ENCODE measurements around the gene LRRC51. TPM values are rescaled to one million over a fixed set of nuclear protein-coding genes. Genes with fewer than 3 reads are reported as not detected.

The LRRC51 gene
- total RNA-seq, 4 donors from 2014 or later: 3.2 to 7.0 (median 4.5) TPM

DNA sequence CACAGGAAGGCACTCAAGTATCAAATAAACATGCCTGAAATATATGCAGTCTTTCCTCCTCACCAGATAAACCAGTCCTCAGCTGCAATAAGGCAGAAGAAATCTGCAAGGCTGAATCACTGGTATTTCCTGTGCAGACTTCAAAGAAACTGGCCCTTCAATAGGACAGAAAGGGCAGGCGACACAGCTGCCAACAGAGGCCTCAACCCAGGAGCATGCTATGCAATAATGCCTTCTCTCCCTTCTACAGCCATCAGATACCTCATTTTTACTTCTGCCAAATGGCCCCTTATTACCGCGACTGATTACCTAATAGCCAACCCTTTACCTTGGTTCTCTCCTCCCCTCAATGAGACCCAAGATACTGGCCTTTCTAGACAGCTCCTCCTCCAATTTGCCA is 8.3 kb upstream of the LRRC51 start:
- TF ChIP-seq, protein P1, sequence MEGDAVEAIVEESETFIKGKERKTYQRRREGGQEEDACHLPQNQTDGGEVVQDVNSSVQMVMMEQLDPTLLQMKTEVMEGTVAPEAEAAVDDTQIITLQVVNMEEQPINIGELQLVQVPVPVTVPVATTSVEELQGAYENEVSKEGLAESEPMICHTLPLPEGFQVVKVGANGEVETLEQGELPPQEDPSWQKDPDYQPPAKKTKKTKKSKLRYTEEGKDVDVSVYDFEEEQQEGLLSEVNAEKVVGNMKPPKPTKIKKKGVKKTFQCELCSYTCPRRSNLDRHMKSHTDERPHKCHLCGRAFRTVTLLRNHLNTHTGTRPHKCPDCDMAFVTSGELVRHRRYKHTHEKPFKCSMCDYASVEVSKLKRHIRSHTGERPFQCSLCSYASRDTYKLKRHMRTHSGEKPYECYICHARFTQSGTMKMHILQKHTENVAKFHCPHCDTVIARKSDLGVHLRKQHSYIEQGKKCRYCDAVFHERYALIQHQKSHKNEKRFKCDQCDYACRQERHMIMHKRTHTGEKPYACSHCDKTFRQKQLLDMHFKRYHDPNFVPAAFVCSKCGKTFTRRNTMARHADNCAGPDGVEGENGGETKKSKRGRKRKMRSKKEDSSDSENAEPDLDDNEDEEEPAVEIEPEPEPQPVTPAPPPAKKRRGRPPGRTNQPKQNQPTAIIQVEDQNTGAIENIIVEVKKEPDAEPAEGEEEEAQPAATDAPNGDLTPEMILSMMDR (IDR thresholded peaks at IDR 0.05; ENCODE audit: low read depth): no peak

DNA sequence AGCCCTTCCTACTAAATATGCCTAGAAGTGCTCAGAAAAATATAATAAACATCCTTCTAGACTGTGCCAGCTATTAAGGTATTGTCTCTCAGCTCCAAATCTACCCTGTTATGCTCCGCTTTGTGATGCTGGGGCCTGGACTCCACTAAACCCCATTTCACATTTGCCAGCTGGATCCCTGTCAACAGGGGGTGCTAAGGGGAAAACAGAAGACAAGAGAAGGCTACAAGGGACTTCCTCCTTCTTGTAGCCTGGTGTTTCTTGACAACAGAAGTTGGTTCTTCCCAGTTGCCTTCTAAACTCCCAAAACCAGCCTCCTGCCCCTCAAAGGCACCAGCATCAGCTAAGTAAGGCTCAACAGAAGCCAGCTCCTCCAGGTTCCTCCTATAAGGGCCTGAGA is 5.5 kb upstream of the LRRC51 start:
- TF ChIP-seq, protein P1 (IDR thresholded peaks at IDR 0.05; ENCODE audit: low read depth): no peak

DNA sequence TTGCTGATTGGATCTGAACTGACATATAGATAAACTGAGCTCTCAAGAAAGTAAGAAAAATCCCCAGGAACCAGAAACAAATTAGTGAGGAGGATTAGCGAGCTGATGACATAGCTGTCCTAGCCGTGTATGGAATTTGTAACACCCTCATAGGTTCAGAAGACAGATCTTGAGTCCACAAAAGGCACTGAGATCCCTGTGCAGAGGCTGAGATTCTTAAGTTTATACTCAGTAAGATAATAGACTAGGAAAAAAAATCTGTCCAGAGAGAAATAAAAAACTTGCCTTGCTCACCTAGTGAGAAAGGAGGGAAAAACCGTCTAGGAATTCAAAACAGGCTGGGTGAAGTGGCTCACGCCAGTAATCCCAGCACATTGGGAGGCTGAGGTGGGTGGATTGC is 4.9 kb upstream of the LRRC51 start:
- TF ChIP-seq, protein P1 (IDR thresholded peaks at IDR 0.05; ENCODE audit: low read depth): no peak

DNA sequence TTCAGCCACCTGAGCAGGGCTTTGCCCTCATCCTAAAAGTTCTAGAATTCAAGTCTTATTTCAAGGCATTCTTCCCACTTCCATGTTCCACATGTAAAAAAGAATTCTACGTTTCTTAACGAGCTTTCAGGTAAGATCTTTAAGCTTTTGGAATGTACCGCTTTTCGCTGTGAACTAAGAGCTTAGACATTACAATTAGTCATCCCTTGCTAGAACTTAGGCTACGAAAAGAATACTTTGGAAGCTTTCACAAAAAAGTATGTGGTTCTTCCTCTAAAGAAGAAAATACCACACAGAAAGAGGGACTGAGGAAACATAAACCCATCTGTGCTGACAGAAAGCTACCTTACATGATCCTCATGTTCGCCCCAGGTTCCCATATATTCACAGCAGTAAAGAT is 2.2 kb upstream of the LRRC51 start:
- TF ChIP-seq, protein P1 (IDR thresholded peaks at IDR 0.05; ENCODE audit: low read depth): no peak

DNA sequence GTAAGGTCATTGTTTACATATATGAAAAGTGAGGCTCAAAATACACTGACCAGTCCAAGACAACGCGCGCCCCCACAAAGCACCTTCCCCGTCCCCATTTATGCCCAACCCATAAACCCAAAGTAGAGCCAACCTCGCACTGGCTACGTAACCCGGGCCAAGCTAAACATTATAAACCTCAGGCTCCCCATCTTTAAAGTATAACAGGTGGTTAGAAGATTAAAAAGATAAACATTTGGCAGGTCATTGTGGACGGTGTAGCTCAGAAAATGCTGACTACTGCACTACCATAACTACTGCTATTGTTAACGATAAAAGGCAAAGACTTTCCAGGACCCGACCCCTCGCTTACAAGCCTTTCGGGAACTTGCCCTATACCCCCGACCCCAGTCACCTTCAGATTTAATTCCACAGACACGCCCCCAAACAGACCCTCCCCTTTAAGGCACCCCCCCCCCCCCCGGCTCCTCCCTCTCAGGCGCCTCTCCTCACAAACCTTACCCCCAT is 778 bp upstream of the LRRC51 start:
- TF ChIP-seq, protein P1 (IDR thresholded peaks at IDR 0.05; ENCODE audit: low read depth): no peak

DNA sequence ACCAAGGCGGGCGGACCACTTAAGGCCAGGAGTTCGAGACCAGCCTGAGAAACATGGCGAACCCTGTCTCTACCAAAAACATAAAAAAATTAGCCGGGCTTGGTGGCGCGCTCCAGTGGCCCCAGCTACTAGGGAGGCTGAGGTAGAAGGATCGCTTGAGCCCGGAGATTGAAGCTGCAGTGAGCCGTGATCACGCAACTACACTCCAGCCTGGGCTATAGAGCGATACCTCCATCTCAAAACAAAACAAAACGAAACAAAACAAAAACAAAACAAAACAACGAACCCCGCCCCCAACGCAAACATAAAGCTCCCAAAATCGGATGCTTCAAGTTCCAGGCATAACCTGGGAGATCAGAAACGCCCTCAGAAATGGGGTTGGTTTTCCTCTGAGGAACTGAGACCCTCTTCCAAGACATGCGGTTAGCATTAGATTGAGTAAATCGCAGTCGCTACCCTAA is 564 bp downstream of the LRRC51 start:
- TF ChIP-seq, protein P1 (IDR thresholded peaks at IDR 0.05; ENCODE audit: low read depth): no peak

DNA sequence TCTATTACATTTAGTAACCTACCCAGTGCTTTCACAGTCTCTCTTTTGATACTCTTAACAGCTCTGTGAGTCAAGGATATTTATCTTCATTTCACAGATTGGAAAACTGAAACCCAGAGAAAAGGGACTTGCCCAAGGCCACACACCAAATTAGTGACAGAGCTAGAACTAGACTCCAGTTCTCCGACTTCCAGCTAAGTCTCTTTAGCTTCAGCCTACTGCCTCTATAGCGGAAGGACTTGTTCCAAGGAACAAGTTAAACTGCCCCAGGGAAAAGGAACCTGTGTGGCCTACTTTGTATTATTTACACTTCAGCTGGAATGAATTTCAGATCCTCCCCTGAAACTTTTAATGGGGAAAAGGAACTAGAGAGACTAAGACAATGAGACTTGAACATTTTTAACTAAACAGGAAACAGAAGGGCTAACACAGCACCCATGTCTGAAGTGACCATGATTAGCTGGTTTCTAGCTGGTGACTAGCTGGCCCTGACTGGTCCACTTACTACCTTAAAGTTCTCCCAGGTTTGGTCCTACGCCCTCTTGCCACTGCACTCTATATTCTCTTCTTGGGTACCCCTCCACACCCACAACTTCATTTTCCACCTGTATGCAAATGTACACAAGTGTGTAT is 1.3 kb downstream of the LRRC51 start:
- TF ChIP-seq, protein P1 (IDR thresholded peaks at IDR 0.05; ENCODE audit: low read depth): no peak

Data from subcutaneous adipose tissue (tissue), 4 donors.